ENCODE measurements around the gene FDX2.
"Not testable (repeated sequence)": the region's sequence is repeated elsewhere in the genome, so short reads cannot be mapped to it uniquely, and the experiment has no call there.

The FDX2 gene

GRCh38 chr19:10315335-10316214 is at the start of gene FDX2:
FDX2 (minus strand) TSS chr19:10316015; CDS start chr19:10315996, 19 bp downstream.
- peak; percentile 91 for DNase-seq

DNA sequence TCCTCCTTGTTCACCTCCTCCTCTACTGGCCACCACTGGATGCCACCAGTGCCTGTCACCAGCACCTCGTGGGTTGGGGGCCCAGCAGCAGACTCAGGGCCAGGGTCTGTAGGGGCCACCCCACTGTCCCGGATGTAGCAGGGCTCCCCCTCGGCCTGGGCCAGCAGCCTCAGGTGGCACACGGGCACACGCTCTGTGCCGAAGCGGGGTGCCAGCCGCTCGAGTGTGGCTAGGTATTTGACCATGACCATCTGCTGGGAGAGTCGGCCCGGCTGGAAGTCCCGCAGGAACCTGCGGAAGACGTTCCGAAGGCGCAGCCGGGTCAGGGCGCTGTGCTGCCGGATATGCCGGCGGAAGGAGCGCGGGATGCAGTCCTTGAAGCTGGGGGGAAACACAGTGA is 49.7 kb upstream of the FDX2 start:
- no peak for DNase-seq

GRCh38 chr19:10364644-10365043 is 48.8 kb upstream of the FDX2 start:
- DNase-seq = no peak

- no peak for DNase-seq
Measured at GRCh38 chr19:10363789-10364281, 48.0 kb upstream of the FDX2 start.

DNA sequence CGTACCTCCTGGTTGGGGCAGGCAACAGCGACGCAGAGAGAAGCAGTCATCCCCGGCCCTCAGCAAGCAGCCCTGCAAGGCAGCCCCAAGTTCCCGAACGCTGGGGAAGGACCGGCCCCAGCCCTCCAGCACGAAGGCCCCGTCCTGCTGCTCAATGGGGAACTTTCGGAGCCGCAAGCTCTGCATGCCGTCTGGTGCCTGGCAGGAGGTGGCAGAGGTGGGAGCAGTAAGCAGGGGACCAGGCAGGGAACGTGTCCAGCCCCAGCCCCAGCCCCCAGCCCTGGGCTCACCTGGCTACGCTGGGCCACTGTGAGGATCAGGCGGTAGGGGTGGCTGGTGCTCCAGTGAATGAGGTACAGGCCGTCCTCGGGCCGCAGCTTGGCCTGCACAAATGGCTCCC is 46.4 kb upstream of the FDX2 start:
- no peak for DNase-seq

- no peak for DNase-seq
Measured at GRCh38 chr19:10361569-10362011, 45.8 kb upstream of the FDX2 start.

DNA sequence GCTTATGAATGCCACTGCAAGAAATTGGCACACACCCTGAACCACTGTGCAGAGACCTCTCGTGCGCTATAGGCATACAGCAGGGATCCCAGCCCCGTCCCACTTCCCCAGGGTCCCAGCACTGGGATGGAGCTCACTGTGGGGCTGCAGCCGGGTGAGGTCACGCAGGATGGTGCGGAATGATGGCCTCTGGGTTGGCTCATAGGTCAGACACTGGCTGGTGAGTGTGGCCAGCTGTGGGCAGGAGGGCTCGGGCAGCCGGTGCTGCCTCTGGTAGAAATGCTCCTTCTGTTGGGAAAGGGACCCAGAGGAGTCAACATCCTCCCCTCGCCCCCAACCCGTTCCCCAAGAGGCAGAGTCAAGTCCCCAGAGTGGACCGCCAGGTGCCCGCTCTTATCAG is 40.6 kb upstream of the FDX2 start:
- no peak for DNase-seq

GRCh38 chr19:10353793-10354391 is 38.1 kb upstream of the FDX2 start:
- DNase-seq = peak; percentile 73

DNA sequence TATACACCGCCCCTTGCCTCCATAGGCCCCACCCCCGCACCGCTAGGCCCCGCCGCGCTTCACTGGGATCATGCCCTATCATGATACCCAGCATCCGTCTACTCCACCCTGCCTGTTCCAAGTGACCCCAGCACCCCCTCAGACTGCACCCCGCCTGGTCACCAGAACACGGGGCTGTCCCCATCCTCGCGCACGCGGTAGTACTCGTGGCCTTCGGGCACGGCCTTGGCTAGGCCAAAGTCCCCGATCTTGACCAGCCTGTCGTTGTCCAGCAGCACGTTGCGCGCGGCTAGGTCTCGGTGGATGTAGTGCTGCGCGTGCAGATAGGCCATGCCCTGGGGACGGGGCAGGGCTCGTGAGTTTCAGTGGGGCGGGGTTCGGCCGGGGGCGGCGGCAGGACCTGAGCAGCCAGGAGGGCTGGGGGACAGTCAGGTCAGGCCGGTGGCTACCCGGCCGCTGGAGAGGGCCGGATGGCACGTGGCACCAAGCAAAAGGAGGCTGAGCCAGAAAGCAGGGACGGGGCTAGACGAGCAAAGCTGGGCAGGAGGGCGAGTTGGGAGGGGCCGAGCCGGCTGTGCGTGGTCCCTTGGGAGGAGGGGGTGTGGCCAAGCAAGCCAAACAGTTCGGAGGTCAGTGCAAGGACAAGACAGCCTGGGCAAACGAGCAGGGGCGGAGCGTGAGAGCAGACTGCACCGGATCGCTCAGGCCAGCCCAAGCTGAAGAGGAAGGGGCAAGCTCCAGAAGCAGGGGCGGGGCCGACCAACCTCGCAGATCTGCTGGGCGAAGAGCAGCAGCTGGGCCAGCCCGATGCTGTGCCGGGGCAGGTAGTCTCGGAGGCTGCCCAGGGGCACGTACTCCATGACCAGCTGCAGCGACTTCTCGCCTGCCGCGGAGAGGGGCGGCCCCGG is 37.2 kb upstream of the FDX2 start:
- no peak for DNase-seq

DNA sequence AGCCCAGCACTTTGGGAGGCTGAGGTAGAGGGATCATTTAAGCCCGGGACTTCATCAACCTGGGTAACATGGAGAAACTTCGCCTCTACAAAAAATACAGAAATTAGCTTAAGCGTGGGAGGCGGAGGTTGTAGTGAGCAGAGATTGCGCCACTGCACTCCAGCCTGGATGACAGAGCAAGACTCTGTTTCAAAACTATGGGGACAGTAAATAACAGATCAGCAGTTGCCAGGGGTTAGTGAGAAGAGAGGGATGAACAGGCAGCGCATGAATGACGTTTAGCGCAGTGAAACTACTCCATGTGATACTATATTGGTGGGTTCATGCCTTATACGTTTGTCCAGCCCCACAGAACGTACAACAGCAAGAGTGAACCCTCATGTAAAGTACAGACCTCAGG is 30.7 kb upstream of the FDX2 start:
- DNase-seq = peak; percentile 47

GRCh38 chr19:10344780-10345179 is 29.0 kb upstream of the FDX2 start:
- DNase-seq = no peak

DNA sequence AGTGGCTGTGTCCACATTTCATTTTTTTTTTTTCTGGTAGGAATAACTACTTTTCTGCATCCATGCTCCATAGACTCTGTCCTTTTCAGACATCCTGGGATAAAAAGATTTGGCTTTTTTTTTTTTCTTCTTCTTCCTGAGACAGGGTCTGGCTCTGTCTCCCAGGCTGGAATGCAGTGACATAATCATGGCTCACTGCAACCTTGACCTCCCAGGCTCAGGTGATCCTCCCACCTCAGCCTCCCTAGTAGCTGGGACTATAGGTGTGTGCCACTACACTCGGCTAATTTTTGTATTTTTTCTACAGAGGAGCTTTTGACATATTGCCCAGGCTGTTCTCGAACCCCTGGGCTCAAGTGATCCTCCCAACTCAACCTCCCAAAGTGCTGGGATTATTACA is 27.7 kb upstream of the FDX2 start:
- DNase-seq = no peak

DNA sequence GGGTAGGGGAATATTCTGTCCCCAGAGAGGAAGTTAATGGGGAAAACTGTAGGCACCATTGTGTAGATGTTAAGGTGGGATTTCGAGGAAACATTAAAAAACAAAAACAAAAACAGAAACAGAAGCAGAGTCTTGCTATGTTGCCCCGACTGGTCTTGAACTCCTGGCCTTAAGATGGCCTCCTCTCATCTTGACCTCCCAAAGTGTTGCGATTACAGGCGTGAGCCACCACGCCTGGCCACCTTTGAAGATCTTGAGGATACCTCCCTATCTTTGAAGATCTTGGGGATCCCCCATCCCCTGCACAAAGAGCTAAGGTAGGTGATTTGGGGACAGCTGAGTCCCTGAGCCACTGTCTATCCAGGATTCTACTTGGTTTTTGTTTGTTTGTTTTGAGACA is 24.2 kb upstream of the FDX2 start:
- no peak for DNase-seq

DNA sequence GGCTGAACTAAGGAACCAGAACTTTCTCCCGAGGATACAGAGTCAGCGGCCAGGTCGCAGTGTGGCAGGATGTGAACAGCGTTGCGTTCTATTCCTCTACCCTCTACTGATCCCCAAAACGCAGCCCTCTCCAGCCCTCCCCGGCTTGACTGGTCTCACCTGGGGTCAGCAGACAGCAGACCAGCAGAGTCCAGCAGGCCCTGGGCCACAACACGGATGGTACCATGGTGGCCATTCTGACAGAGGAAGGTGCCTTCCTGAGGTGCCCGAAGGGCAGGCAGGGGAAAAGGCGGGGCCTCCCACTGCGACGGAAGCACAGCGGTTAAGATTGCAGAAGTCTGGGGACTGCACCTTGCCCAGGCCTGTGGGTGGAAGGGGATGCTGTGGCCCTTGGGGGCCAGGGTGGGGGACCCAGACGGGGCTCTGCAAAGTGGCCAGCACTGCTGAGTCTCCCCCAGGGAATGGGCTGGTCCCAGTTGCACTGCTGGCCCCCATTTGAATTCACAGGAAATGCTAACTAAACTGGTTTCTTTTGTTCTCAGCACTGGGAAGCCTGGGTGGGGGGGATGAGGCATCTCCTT is 23.7 kb upstream of the FDX2 start, which contains the start of gene ICAM3:
Gene ICAM3 (minus strand): TSS at position 245 of the 581 bp plus-strand sequence. CDS start 10 bp downstream, at position 235.
- peak; percentile 87 for DNase-seq

DNA sequence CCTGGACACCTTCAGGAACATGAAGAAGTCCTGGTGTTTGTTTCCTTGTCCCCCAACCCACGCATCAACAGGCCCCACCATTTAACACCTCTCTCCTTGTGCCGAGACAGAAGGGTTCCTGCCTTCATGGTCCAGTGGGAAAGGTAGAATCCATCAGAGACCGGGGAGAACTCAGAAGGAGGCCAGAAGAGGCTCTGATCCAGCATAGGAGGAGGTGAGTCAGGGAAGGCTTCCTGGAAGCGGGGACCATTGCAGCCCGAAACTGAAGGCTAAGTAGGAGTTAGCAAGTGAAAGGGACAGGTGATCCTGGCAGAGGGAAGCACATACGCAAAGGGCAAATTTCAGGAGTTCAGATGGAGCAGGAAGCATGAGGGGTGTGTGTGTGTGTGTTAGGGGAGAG is 23.1 kb upstream of the FDX2 start:
- no peak for DNase-seq

DNA sequence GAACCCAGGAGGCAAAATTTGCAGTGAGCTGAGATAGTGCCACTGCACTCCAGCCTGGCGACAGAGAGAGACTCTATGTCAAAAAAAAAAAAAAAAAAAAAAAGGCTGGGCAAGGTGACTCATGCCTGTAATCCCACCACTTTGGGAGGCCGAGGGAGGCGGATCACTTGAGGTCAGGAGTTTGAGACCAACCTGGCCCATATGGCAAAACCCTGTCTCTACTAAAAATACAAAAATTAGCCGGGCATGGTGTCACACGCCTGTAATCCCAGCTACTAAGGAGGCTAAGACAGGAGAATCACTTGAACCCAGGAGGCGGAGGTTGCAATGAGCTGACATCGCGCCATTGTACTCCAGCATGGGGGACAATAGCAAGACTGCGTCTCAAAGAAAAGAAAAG is 20.9 kb upstream of the FDX2 start:
- not testable (repeated sequence) for DNase-seq

DNA sequence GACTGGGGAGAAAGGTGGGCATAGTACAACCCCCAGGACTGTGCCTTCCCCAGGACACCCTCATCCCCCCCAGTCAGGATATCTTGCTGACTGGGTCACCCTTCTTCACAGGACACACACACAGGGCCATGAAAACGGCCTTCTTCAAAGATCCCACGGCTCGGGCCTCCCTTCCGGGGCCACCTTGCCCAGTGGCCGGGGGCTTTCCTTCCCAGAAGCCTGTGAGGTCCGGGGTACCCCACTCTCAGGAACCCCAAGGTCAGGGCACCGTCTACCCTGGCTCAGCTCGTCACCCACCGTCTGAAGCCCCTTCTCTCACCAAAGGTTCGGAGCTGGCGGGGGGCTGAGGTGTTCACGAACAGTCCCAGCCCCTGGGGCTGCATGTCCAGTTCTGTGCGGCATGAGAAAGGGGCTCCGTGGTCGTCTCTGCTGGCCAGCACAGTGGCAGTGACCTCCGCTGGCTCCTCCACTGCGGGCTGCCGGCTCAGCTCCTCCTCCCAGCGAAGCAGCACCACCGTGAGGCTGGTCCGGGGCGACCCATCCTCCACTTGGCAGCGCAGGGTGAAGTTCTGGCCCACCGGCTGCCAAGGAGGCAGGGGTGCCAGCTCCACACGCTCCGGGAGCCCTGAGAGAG is 19.7 kb upstream of the FDX2 start:
- no peak for DNase-seq

DNA sequence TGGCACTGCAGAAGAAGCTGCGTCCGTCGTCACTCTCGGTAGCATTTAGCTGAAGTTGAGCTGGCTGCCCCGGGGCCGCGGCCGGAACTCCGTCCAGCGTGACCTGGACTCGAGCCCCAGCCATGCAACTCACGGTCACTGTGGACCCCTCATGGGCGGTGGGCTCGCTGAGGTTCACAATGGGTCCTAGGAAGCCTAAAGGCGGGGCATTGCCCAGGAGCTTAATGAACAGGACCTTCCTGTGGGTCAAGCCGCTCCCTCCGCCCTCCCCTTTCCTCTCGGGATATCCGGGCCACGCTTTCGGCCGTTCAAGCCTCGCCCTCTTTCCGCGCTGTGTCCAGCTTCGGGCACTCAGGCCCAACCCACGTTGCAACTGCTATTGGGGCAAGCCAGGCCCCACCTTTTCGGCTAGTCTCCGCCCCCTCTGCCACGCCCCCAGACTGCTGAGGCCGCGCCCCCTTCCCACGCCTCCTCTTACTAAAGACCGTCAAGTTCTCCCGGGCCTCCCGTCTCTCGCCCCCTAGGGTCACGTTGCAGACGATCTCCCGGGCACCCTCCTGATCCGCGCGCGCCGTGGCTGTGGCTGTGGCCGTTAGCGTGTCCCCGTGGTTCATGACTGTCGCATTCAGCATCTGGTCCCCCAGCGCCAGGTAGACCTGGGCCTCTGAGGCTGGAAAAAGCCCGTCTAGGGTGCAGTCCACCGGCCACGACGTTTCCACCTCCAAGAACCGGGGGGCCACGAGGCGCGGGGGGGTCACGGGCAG is 19.0 kb upstream of the FDX2 start:
- DNase-seq = peak; percentile 77

GRCh38 chr19:10333758-10334587 is 18.2 kb upstream of the FDX2 start:
- DNase-seq = no peak
